GM12864 (cell line): ENCODE data around the gene CD68.

Source experiments
- DNase-seq: peaks from one replicate; pipeline ENCODE4 v3.0.0-alpha.2; 2011; ENCODE audit warnings: low read depth
- H3K4me3 ChIP-seq: 2 replicates; pipeline ENCODE4 v1.5.1; 2011; ENCODE audit warnings: mild to moderate bottlenecking, low read depth, low read length, control low read depth
- TF ChIP-seq, protein P1 (sequence below): IDR thresholded peaks from 2 replicates; pipeline ENCODE4 v1.5.1; 2011; ENCODE audit warnings: low read depth, mild to moderate bottlenecking, moderate library complexity, low read length, control low read depth, inconsistent platforms; ENCODE audit errors: missing control alignments

The CD68 gene

DNA sequence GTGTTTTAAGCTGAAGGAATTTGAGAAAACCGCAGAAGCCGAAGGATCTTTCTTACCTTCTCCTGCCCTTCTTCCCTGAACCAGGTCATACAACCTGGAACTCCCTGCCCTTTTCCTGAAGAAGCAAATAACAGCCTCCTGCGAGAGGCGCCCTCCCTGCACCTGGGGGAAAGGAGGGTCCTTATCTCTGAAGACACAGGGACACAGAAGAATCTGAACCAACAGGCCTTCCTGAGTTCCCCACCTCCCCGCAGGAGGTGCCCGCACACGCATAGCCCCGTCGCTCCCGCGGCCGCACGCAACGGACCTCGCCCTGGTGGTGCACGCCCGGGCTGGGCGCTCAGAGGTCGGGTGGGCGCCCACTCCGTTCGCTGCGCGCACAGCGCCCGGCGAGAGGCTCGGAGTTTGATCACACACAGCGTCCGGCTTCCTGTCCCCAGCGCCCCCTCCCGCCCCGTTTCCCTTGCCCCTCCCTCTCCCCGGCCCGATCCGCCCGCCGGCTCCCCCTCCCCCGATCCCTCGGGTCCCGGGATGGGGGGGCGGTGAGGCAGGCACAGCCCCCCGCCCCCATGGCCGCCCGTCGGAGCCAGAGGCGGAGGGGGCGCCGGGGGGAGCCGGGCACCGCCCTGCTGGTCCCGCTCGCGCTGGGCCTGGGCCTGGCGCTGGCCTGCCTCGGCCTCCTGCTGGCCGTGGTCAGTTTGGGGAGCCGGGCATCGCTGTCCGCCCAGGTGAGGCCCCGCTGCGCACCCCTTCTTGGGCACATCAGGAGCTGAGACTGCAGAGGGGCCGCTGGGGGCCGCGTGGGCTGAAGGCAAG is 30.6 kb upstream of the CD68 start, which contains the start of gene TNFSF12:
Gene TNFSF12, plus strand, starts transcription at position 474 of the 816 bp plus-strand sequence. Its CDS starts 96 bp downstream, at position 570.
- TF ChIP-seq, protein P1, sequence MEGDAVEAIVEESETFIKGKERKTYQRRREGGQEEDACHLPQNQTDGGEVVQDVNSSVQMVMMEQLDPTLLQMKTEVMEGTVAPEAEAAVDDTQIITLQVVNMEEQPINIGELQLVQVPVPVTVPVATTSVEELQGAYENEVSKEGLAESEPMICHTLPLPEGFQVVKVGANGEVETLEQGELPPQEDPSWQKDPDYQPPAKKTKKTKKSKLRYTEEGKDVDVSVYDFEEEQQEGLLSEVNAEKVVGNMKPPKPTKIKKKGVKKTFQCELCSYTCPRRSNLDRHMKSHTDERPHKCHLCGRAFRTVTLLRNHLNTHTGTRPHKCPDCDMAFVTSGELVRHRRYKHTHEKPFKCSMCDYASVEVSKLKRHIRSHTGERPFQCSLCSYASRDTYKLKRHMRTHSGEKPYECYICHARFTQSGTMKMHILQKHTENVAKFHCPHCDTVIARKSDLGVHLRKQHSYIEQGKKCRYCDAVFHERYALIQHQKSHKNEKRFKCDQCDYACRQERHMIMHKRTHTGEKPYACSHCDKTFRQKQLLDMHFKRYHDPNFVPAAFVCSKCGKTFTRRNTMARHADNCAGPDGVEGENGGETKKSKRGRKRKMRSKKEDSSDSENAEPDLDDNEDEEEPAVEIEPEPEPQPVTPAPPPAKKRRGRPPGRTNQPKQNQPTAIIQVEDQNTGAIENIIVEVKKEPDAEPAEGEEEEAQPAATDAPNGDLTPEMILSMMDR: no peak
- no peak for DNase-seq
- peak within 1 kb of the TSS; percentile 58 for H3K4me3 ChIP-seq

DNA sequence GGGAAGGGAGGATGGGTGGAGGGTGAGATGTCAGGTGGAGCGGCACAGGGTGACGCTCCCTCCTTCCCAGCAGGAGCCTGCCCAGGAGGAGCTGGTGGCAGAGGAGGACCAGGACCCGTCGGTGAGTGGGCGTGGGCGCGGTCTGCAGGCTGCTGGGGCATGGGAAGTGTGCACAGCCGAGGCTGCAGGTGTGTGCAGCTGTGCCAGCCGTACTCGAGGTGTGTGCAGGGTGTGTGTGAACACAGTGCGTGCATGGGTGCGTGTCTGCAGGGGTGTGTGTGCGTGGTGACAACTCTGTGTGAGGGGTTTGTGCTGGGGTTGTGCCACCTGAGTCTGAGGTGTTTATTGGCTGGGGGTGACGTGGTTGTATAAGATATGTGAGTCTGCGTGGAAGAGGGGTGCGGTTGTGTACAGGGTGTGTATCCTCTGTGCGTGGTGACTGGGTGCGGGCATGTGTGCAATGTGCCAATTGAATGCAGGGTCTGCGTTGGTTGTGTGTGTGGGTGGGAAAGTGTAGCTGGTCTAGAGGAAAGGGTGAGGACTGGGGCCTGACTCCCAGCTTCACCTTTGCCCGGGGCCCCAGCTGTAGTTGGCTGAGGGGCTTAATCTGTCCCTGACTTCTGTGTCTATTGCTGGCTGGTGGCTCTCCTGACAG is 29.9 kb upstream of the CD68 start:
- TF ChIP-seq, protein P1: no peak
- no peak for DNase-seq
- peak overlapping the region; percentile 14; the same call in 1 of the 2 replicates for H3K4me3 ChIP-seq

DNA sequence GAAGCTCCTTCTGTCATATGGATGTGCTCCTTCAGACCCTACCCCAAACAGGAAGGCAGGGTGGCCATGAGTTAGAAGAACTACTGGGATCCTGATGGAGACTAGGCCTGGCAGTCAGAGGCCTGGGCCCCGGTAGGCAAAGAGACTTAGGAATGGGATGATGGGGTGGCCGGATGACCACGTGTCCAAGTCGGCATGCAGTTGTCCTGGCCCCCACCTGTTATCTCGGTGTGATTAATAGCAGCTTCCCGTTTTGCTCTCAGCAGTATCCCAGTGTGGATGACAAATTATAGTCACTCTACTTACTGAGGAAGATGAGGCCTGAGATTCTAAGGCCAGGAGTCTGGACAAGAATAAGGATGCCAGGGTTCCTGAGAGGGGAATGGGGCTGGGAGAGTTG is 29.1 kb upstream of the CD68 start:
- TF ChIP-seq, protein P1: no peak
- no peak overlapping the region for H3K4me3 ChIP-seq
- DNase-seq: no peak

DNA sequence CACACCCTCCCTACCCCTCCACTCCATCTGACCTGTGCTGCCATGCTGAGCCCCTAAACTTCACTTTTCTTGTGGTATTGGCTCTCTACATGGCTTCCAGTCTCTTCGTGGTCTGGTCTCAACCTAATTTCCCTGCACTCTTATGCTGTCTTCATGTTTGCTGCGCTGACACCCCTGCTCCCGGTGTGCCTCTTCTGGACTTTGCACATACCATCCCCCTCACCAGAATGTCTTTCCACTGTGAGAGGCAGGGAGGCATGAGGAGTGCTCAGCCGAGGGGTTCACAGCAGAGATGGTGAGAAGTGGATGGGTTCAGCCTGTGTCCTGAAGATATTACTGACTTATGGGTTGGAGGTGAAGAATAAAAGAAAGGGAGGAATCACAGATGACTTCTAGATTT is 28.0 kb upstream of the CD68 start:
- DNase-seq: no peak
- TF ChIP-seq, protein P1: no peak
- H3K4me3 ChIP-seq: no peak overlapping the region

DNA sequence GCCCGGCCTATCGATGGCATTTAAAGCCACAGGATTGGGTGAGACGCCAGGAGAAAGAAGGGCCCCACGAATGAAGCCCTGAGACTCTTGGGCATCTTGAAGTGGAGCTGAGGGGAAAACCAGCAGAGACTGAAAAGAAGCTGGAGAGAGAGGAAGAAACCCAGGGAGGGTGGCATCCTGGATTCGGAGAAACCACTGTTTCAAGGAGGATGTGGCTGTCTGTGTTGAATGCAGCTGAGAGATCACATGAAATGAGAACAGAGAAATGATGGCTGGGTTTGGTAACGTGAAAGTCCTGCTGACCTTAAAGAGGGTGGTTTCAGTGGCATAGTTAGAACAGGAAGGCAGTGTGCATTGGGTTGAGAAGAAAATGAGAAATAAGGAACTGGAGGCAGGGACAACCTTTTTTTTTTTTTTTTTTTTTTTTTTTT is 26.8 kb upstream of the CD68 start:
- peak; percentile 73 for DNase-seq
- TF ChIP-seq, protein P1: no peak
- no peak overlapping the region for H3K4me3 ChIP-seq

DNA sequence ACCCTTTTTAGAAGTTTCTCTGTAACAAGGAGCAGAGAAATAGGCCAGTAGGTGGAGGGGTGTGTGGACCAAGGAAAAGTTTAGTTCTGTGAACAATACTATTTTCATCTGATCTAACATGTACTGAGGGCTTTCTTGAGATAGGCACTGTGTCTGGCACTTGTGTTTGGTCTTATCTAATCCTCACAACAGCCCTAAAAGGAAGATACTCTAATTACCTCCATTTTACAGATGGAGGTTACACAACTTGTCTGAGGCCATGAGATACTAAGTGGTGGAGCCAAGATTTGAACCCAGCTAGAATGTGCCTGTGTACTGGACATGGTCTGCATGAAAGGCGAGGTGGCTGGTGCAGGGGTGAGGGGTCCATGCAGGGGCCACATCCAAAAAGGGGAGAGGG is 26.1 kb upstream of the CD68 start:
- TF ChIP-seq, protein P1: no peak
- DNase-seq: no peak
- H3K4me3 ChIP-seq: no peak overlapping the region
